GM11168 (cell line): ENCODE data around the gene FOLR1.

Experiments
- in situ Hi-C: fragments of 300-500 bp; cut with MboI; formaldehyde crosslinking; loops from one replicate; pipeline ENCODE4 v1.12.0; 2022; ENCODE audit warnings: low sequenced_read_pairs; ENCODE audit not compliant: unreplicated experiment

Gene FOLR1

GRCh38 chr11:72233773-72234513 lies 42.0 kb downstream of the FOLR1 start:
- in situ Hi-C loops = no loop called here

- in situ Hi-C loops = no loop called here
Measured at GRCh38 chr11:72234514-72234830, 42.5 kb downstream of the FOLR1 start.

- in situ Hi-C loops = no loop called here
Measured at GRCh38 chr11:72234920-72235319, 43.0 kb downstream of the FOLR1 start.

- in situ Hi-C loops = no loop called here
Measured at GRCh38 chr11:72235351-72236057, 43.6 kb downstream of the FOLR1 start.

GRCh38 chr11:72236083-72236697 lies 44.2 kb downstream of the FOLR1 start:
- in situ Hi-C loops = no loop called here

GRCh38 chr11:72236774-72237111 lies 44.8 kb downstream of the FOLR1 start:
- in situ Hi-C loops = no loop called here

- in situ Hi-C loops = no loop called here
Measured at GRCh38 chr11:72237112-72237931, 45.4 kb downstream of the FOLR1 start.

GRCh38 chr11:72238040-72238450 lies 46.1 kb downstream of the FOLR1 start:
- in situ Hi-C loops = no loop called here

- in situ Hi-C loops = no loop called here
Measured at GRCh38 chr11:72238492-72239312, 46.8 kb downstream of the FOLR1 start.

GRCh38 chr11:72239313-72239848 lies 47.4 kb downstream of the FOLR1 start:
- in situ Hi-C loops = no loop called here

GRCh38 chr11:72239849-72240460 lies 48.0 kb downstream of the FOLR1 start:
- in situ Hi-C loops = no loop called here

GRCh38 chr11:72240461-72241290 lies 48.7 kb downstream of the FOLR1 start:
- in situ Hi-C loops = no loop called here

GRCh38 chr11:72241291-72241781 lies 49.4 kb downstream of the FOLR1 start:
- in situ Hi-C loops = no loop called here

GRCh38 chr11:72242141-72242540 lies 50.2 kb downstream of the FOLR1 start:
- in situ Hi-C loops = no loop called here

GRCh38 chr11:72243173-72244059 lies 51.5 kb downstream of the FOLR1 start:
- in situ Hi-C loops = no loop called here

- in situ Hi-C loops = no loop called here
Measured at GRCh38 chr11:72244060-72244360, 52.1 kb downstream of the FOLR1 start, which contains the start of gene PHOX2A. Gene PHOX2A (minus strand): TSS chr11:72244176. CDS start chr11:72244004, 172 bp downstream.
